ENCODE results near the gene RCAN2. TPM values are rescaled to one million over a fixed set of nuclear protein-coding genes. Genes with fewer than 3 reads are reported as not detected.

RCAN2 gene
- total RNA-seq, 2 experiments from 2014 or later, result not detected

DNA sequence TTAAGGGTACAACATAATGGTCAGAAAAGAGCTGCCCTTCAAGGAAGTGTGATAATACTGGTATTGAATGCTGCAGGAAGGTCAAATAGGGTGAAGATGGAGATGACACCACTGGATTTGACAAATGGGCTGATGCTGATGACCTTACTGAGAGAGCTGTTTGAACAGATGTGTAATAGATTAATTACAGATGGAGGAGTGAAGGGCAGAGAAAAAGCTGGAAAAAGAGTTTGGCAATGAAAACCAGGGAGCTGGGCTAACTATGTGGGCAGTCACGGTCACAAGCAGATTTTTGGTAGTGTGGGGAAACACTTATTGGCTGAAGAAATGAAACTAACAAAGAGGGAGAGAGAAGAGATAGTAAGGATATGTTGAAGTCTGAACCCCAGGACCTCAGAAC is 236.9 kb downstream of the RCAN2 start:
- H3K9me3 ChIP-seq (ENCODE audit: low read length), result no peaks in the 10 kb centered on the region
- H4K20me1 ChIP-seq (ENCODE audit: insufficient read depth, low read length), result no peaks in the 10 kb centered on the region
- no peaks in the 10 kb centered on the region for H3K36me3 ChIP-seq (ENCODE audit: insufficient read depth, low read length)
- no peaks in the 10 kb centered on the region for H3K4me1 ChIP-seq (ENCODE audit: insufficient read depth, low read length, poor library complexity, severe bottlenecking)
- no peak overlapping the region for H3K4me2 ChIP-seq (ENCODE audit: low read length)
- no peak overlapping the region for H3K27ac ChIP-seq (ENCODE audit: low read depth, low read length, poor library complexity, severe bottlenecking)
- ChIA-PET CTCF (ENCODE audit: unreplicated experiment) (no interaction called here), POLR2A (no interaction called here)
- DNase-seq (ENCODE audit: low spot score), result no peak
- no TSS peak for BruUV-seq (replicated peaks)
- no peak overlapping the region for H2AFZ ChIP-seq (ENCODE audit: low read length)
- H3K79me2 ChIP-seq (ENCODE audit: insufficient read depth, low read depth, low read length), result no peaks in the 10 kb centered on the region
- TF ChIP-seq, protein P1, sequence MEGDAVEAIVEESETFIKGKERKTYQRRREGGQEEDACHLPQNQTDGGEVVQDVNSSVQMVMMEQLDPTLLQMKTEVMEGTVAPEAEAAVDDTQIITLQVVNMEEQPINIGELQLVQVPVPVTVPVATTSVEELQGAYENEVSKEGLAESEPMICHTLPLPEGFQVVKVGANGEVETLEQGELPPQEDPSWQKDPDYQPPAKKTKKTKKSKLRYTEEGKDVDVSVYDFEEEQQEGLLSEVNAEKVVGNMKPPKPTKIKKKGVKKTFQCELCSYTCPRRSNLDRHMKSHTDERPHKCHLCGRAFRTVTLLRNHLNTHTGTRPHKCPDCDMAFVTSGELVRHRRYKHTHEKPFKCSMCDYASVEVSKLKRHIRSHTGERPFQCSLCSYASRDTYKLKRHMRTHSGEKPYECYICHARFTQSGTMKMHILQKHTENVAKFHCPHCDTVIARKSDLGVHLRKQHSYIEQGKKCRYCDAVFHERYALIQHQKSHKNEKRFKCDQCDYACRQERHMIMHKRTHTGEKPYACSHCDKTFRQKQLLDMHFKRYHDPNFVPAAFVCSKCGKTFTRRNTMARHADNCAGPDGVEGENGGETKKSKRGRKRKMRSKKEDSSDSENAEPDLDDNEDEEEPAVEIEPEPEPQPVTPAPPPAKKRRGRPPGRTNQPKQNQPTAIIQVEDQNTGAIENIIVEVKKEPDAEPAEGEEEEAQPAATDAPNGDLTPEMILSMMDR (conservative IDR thresholded peaks at IDR 0.05; ENCODE audit: low read length), result no peak
- no peak for TF ChIP-seq EZH2phosphoT487 (IDR thresholded peaks at IDR 0.05; ENCODE audit: borderline replicate concordance, low read depth, low read length)
- H3K4me3 ChIP-seq (ENCODE audit: low read depth, low read length, poor library complexity, severe bottlenecking), result no peak overlapping the region
- H3K9me2 ChIP-seq (ENCODE audit: insufficient read depth, low read length), result no peaks in the 10 kb centered on the region
- intact Hi-C loops (cut with micrococcal nuclease; ENCODE audit: unreplicated experiment), result no loop called here

DNA sequence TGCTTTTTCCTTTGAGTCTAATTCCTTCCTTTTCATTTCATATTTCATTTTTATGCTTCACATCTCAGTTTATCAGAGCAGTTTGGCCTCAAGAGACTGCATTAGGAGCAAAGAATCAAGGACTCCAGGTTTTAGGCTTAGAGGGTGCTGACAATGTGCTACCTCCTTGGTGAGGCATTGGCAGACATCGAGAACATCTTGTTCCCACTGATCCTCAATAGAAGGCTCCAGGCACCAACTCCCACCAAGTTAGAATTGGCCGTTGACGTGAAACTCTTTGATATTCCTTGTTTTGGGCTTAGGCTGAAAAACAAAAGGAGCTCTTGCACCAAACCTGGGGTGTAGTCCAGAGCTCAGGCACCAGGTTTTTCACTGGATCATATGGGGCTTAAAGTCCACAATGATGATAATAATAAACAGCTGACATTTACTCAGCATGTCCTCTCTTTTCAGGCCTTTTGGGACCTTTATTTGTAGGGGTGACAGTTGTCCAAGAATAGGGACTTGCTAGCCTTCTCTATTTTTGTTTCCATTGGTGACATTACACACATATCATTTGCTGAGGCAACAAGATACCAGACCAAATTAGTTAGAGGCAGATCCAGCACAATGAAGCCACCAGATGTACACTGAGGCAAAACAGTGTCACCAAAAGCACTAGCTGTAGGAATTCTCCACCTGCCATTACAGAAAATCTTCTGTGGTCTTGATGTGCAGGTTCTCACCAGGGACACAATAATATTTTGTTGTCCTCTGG is 239.5 kb downstream of the RCAN2 start:
- Histone ChIP-seq H4K20me1 (ENCODE audit: insufficient read depth, low read length) (no peaks in the 10 kb centered on the region), H3K4me1 (ENCODE audit: insufficient read depth, low read length, poor library complexity, severe bottlenecking) (no peaks in the 10 kb centered on the region), H3K79me2 (ENCODE audit: insufficient read depth, low read depth, low read length) (no peaks in the 10 kb centered on the region), H3K27ac (ENCODE audit: low read depth, low read length, poor library complexity, severe bottlenecking) (no peak overlapping the region), H3K36me3 (ENCODE audit: insufficient read depth, low read length) (no peaks in the 10 kb centered on the region), H3K9me2 (ENCODE audit: insufficient read depth, low read length) (no peaks in the 10 kb centered on the region), H3K9me3 (ENCODE audit: low read length) (no peaks in the 10 kb centered on the region), H3K4me2 (ENCODE audit: low read length) (no peak overlapping the region), H3K4me3 (ENCODE audit: low read depth, low read length, poor library complexity, severe bottlenecking) (no peak overlapping the region), H2AFZ (ENCODE audit: low read length) (no peak overlapping the region)
- POLR2A ChIA-PET, result interaction anchor here (0.9 to 1.3 kb wide), 2 partner anchors 17 to 80 kb away, joined by 3 to 4 read pairs; no protein-coding TSS in a partner anchor
- no TSS peak for BruUV-seq (replicated peaks)
- CTCF ChIA-PET (ENCODE audit: unreplicated experiment), result no interaction called here
- no peak for DNase-seq (ENCODE audit: low spot score)
- TF ChIP-seq EZH2phosphoT487 (IDR thresholded peaks at IDR 0.05; ENCODE audit: borderline replicate concordance, low read depth, low read length), result no peak
- TF ChIP-seq, protein P1 (conservative IDR thresholded peaks at IDR 0.05; ENCODE audit: low read length), result no peak
- intact Hi-C loops (cut with micrococcal nuclease; ENCODE audit: unreplicated experiment), result no loop called here

DNA sequence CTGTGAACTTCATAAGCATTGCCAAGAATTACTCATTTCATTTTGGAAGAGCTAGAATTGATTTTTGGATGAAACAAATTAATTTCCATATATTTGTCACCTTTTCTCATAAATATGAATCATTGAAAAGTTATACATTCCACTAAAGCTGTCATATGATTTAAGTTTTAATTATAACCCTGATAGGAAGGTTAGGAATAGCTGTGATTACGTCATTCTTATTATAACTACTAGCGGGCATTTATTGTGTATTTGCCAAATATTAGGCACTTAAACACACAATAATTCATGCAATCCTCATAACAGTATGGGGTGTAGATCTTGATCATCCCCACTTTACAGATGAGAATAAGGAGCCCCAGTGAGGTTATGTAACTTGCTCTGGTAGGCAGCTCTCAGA is 243.1 kb downstream of the RCAN2 start:
- Histone ChIP-seq H3K36me3 (ENCODE audit: insufficient read depth, low read length) (no peaks in the 10 kb centered on the region), H3K9me2 (ENCODE audit: insufficient read depth, low read length) (no peaks in the 10 kb centered on the region), H3K27ac (ENCODE audit: low read depth, low read length, poor library complexity, severe bottlenecking) (no peak overlapping the region), H3K9me3 (ENCODE audit: low read length) (no peaks in the 10 kb centered on the region), H3K4me1 (ENCODE audit: insufficient read depth, low read length, poor library complexity, severe bottlenecking) (no peaks in the 10 kb centered on the region), H3K4me2 (ENCODE audit: low read length) (no peak overlapping the region), H4K20me1 (ENCODE audit: insufficient read depth, low read length) (no peaks in the 10 kb centered on the region), H3K79me2 (ENCODE audit: insufficient read depth, low read depth, low read length) (no peaks in the 10 kb centered on the region), H3K4me3 (ENCODE audit: low read depth, low read length, poor library complexity, severe bottlenecking) (no peak overlapping the region), H2AFZ (ENCODE audit: low read length) (no peak overlapping the region)
- intact Hi-C loops (cut with micrococcal nuclease; ENCODE audit: unreplicated experiment), result no loop called here
- DNase-seq (ENCODE audit: low spot score), result no peak
- no TSS peak for BruUV-seq (replicated peaks)
- ChIA-PET CTCF (ENCODE audit: unreplicated experiment) (no interaction called here), POLR2A (no interaction called here)
- TF ChIP-seq EZH2phosphoT487 (IDR thresholded peaks at IDR 0.05; ENCODE audit: borderline replicate concordance, low read depth, low read length), result no peak
- TF ChIP-seq, protein P1 (conservative IDR thresholded peaks at IDR 0.05; ENCODE audit: low read length), result no peak

Data from OCI-LY7 (cell line).